GM12878 (cell line): Measurements from ENCODE around the gene MS4A4E. TPM values are rescaled to one million over a fixed set of nuclear protein-coding genes. Genes with fewer than 3 reads are reported as not detected.

Experiments used
- BHLHE40 ChIP-seq, 2 experiments: fragments of 450-650 bp in 1 of 2; IDR thresholded peaks; 2 replicates each; pipeline ENCODE4 v1.6.1; 2011 to 2017; ENCODE audit warnings: low read depth in 2 of 2, borderline replicate concordance in 1 of 2, improper control_type of control experiment in 1 of 2, low read length in 1 of 2, mild to moderate bottlenecking in 1 of 2
- BRCA1 ChIP-seq: IDR thresholded peaks from 2 replicates; pipeline ENCODE4 v1.6.1; 2011; ENCODE audit warnings: low read depth, low read length, improper control_type of control experiment
- GABPA ChIP-seq: IDR thresholded peaks from 2 replicates; pipeline ENCODE4 v1.6.1; 2014; ENCODE audit warnings: antibody characterized with exemption, low read depth, mild to moderate bottlenecking, inconsistent platforms
- IKZF1 ChIP-seq: fragments of 450-650 bp; conservative IDR thresholded peaks from 2 replicates; pipeline ENCODE4 v1.6.1; 2017; ENCODE audit warnings: antibody characterized with exemption, mild to moderate bottlenecking
- MEF2A ChIP-seq: IDR thresholded peaks from 2 replicates; pipeline ENCODE4 v1.6.1; 2011; ENCODE audit warnings: low read depth, mild to moderate bottlenecking, low read length, moderate library complexity; ENCODE audit not compliant: insufficient read depth
- NFIC ChIP-seq: IDR thresholded peaks from 2 replicates; pipeline ENCODE4 v1.6.1; 2012; ENCODE audit warnings: low read depth, mild to moderate bottlenecking, inconsistent platforms, low read length, moderate library complexity
- RCOR1 ChIP-seq: conservative IDR thresholded peaks from 2 replicates; pipeline ENCODE4 v1.6.1; 2012; ENCODE audit warnings: low read depth, low read length, improper control_type of control experiment
- RUNX3 ChIP-seq: IDR thresholded peaks from 2 replicates; pipeline ENCODE4 v1.6.1; 2012; ENCODE audit warnings: low read length, inconsistent platforms
- SIN3A ChIP-seq: IDR thresholded peaks from 2 replicates; pipeline ENCODE4 v1.6.1; 2012; ENCODE audit warnings: low read depth, low read length, improper control_type of control experiment
- SPI1 ChIP-seq: IDR thresholded peaks from 2 replicates; pipeline ENCODE4 v1.6.1; 2011; ENCODE audit warnings: low read depth, mild to moderate bottlenecking, low read length, moderate library complexity, borderline replicate concordance; ENCODE audit not compliant: insufficient read depth
- SUPT20H ChIP-seq: IDR thresholded peaks from 2 replicates; pipeline ENCODE4 v1.6.1; 2011; ENCODE audit warnings: low read depth, mild to moderate bottlenecking, low read length, moderate library complexity, borderline replicate concordance; ENCODE audit not compliant: control insufficient read depth
- TCF3 ChIP-seq: IDR thresholded peaks from 2 replicates; pipeline ENCODE4 v1.6.1; 2012; ENCODE audit warnings: low read depth, mild to moderate bottlenecking, low read length, borderline replicate concordance; ENCODE audit not compliant: insufficient read depth
- ZNF217 ChIP-seq: fragments of 450-650 bp; IDR thresholded peaks from 2 replicates; pipeline ENCODE4 v1.6.1; 2017; ENCODE audit warnings: antibody characterized with exemption, mild to moderate bottlenecking
- polyA plus RNA-seq, 11 experiments: library from polyadenylated mRNA; depleted of rRNA in 4 of 11; unstranded in 6 of 11; stranded (reverse) in 5 of 11; fragments of >200 nt; fragmentation: Nextera tagmentation in 4 of 11; fragmentation: Illumina TruSeq in 1 of 11; extraction: Ambion mirVana in 4 of 11; extraction: Trizol in 1 of 11; gene quantifications; 1 replicate in 1 of 11; 2 replicates in 10 of 11; pipeline versions ENCODE4 v1.2.1 to v1.2.3, GENCODE V29; 2011 to 2016; ENCODE audit warnings: inconsistent platforms in 2 of 11, missing spikeins in 2 of 11, low read depth in 1 of 11
- total RNA-seq, 4 experiments: library from RNA; depleted of rRNA in 3 of 4; stranded (reverse); fragments of >200 nt in 3 of 4; fragmentation: Illumina TruSeq in 1 of 4; extraction: Trizol in 1 of 4; gene quantifications; 2 replicates each; pipeline versions ENCODE4 v1.2.1 to v1.2.3, GENCODE V29; 2013 to 2021
- TF ChIP-seq, protein P1 (sequence below): fragments of 450-650 bp; IDR thresholded peaks from 2 replicates; pipeline ENCODE4 v1.6.1; 2016; ENCODE audit warnings: mild to moderate bottlenecking
- TF ChIP-seq, protein P2 (sequence below): fragments of 450-650 bp; IDR thresholded peaks from 2 replicates; pipeline ENCODE4 v1.6.1; 2016; ENCODE audit warnings: mild to moderate bottlenecking
- TF ChIP-seq, protein P3 (sequence below): fragments of 450-650 bp; formaldehyde crosslinking; IDR thresholded peaks from 2 replicates; pipeline ENCODE4 v1.4.0; 2020; ENCODE audit warnings: mild to moderate bottlenecking, moderate library complexity
- TF ChIP-seq, protein P4 (sequence below): fragments of 450-650 bp; IDR thresholded peaks from 2 replicates; pipeline ENCODE4 v1.6.1; 2018; ENCODE audit warnings: borderline replicate concordance, mild to moderate bottlenecking; ENCODE audit not compliant: partially characterized antibody

MS4A4E gene
- total and polyA plus RNA-seq, 10 of the 15 experiments (the other 5 are each of a cell fraction or from before 2014, with no cell fraction given) = 0.06 to 0.92 (median 0.45) TPM; not detected in 3

DNA sequence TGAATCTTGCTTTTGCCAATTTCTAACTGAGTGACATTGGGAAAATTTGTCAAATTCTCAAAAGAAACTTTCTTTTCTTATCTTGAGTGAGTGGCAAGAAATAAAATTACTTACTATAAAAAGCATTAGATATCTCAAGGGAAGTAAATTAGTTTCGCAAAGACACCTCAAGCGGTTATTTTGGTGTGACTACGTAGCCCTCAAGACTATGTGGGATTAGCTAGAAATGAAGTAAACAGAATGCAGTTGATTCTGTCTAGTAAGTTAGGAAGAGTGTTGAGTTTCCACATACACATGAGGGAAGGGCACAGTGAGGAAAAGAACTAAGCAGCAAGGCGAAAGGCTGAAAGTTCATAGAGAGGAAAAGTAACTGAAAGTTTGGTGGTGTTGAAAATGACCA lies 31.7 kb downstream of the MS4A4E start (continued):
- TF ChIP-seq, protein P1, sequence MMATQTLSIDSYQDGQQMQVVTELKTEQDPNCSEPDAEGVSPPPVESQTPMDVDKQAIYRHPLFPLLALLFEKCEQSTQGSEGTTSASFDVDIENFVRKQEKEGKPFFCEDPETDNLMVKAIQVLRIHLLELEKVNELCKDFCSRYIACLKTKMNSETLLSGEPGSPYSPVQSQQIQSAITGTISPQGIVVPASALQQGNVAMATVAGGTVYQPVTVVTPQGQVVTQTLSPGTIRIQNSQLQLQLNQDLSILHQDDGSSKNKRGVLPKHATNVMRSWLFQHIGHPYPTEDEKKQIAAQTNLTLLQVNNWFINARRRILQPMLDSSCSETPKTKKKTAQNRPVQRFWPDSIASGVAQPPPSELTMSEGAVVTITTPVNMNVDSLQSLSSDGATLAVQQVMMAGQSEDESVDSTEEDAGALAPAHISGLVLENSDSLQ = no peak; the same call in 1 of the 2 replicates
- no peak for TF ChIP-seq BRCA1
- no peak for TF ChIP-seq SUPT20H
- TF ChIP-seq, protein P2, sequence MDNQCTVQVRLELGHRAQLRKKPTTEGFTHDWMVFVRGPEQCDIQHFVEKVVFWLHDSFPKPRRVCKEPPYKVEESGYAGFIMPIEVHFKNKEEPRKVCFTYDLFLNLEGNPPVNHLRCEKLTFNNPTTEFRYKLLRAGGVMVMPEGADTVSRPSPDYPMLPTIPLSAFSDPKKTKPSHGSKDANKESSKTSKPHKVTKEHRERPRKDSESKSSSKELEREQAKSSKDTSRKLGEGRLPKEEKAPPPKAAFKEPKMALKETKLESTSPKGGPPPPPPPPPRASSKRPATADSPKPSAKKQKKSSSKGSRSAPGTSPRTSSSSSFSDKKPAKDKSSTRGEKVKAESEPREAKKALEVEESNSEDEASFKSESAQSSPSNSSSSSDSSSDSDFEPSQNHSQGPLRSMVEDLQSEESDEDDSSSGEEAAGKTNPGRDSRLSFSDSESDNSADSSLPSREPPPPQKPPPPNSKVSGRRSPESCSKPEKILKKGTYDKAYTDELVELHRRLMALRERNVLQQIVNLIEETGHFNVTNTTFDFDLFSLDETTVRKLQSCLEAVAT = no peak
- TF ChIP-seq, protein P3, sequence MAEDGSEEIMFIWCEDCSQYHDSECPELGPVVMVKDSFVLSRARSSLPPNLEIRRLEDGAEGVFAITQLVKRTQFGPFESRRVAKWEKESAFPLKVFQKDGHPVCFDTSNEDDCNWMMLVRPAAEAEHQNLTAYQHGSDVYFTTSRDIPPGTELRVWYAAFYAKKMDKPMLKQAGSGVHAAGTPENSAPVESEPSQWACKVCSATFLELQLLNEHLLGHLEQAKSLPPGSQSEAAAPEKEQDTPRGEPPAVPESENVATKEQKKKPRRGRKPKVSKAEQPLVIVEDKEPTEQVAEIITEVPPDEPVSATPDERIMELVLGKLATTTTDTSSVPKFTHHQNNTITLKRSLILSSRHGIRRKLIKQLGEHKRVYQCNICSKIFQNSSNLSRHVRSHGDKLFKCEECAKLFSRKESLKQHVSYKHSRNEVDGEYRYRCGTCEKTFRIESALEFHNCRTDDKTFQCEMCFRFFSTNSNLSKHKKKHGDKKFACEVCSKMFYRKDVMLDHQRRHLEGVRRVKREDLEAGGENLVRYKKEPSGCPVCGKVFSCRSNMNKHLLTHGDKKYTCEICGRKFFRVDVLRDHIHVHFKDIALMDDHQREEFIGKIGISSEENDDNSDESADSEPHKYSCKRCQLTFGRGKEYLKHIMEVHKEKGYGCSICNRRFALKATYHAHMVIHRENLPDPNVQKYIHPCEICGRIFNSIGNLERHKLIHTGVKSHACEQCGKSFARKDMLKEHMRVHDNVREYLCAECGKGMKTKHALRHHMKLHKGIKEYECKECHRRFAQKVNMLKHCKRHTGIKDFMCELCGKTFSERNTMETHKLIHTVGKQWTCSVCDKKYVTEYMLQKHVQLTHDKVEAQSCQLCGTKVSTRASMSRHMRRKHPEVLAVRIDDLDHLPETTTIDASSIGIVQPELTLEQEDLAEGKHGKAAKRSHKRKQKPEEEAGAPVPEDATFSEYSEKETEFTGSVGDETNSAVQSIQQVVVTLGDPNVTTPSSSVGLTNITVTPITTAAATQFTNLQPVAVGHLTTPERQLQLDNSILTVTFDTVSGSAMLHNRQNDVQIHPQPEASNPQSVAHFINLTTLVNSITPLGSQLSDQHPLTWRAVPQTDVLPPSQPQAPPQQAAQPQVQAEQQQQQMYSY (CRISPR knock-in tag) = no peak
- TF ChIP-seq RUNX3 = peak; percentile 55; the same call in 1 of the 2 replicates
- TF ChIP-seq, protein P4, sequence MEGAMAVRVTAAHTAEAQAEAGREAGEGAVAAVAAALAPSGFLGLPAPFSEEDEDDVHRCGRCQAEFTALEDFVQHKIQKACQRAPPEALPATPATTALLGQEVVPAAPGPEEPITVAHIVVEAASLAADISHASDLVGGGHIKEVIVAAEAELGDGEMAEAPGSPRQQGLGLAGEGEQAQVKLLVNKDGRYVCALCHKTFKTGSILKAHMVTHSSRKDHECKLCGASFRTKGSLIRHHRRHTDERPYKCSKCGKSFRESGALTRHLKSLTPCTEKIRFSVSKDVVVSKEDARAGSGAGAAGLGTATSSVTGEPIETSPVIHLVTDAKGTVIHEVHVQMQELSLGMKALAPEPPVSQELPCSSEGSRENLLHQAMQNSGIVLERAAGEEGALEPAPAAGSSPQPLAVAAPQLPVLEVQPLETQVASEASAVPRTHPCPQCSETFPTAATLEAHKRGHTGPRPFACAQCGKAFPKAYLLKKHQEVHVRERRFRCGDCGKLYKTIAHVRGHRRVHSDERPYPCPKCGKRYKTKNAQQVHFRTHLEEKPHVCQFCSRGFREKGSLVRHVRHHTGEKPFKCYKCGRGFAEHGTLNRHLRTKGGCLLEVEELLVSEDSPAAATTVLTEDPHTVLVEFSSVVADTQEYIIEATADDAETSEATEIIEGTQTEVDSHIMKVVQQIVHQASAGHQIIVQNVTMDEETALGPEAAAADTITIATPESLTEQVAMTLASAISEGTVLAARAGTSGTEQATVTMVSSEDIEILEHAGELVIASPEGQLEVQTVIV = no peak
- TF ChIP-seq MEF2A = peak; percentile 81; the same call in 1 of the 2 replicates
- TF ChIP-seq GABPA = no peak
- no peak for TF ChIP-seq SPI1
- no peak for TF ChIP-seq SIN3A
- TF ChIP-seq ZNF217 = no peak
- 0 out of 2 replicates have a peak, but pooled peaks have one; percentile 54 for TF ChIP-seq IKZF1
- TF ChIP-seq NFIC = peak; percentile 55; the same call in 1 of the 2 replicates
- TF ChIP-seq BHLHE40 (IDR thresholded peaks at IDR 0.05; ENCODE audit: borderline replicate concordance in 1 of 2, low read depth in 2 of 2, low read length in 1 of 2) = no peak
- TF ChIP-seq RCOR1 = no peak
- no peak for TF ChIP-seq TCF3
